HK-2 (cell line): ENCODE measurements around the gene TRIM40.
"Not testable (repeated sequence)": the region's sequence is repeated elsewhere in the genome, so short reads cannot be mapped to it uniquely, and the experiment has no call there.

ENCODE experiments used
- DNase-seq: peaks from one replicate; pipeline ENCODE4 v3.0.0-alpha.2; 2018; ENCODE audit not compliant: unreplicated experiment

TRIM40 gene

DNA sequence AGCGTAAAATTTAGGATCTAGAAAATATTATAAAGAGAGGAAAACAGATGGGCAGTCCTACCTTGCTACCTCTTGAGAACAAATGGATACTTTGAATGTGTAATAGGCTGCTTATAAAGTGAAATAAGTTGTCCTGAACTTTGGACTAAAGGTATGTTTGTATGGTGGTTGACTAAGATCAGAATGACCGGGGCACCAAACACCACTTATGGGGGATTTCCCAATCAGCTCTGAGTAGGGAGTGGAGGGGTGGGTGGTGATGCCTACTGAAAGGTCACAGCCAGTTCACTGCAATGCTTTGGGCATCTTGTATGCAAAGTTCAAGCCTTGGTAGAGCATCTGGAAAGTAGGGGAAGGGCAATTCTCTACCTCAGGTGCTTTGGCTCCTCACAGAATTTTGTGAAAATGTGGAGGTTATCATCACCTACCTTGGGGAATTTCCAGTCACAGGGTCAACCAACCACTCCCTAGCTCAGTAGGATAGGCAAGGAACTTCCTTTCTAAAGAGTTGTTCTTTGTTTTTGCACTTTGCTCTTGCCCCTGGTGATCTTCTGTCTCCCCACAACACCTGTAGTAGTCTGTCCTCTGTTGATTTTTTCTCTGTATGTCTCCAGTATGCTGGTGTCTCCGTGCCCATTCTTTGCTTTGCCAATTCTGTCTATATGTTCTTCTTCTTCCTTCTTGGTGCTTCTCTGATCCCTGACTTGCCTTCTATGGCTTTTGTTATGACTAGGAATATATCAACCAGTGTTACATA lies 22.8 kb upstream of the TRIM40 start, which contains the start of gene TRIM31:
TRIM31 (minus strand) TSS at position 88 of the 757 bp plus-strand sequence. CDS start 285 bp downstream, outside the sequence.
- no peak for DNase-seq

- no peak for DNase-seq
These were observed 22.1 kb upstream of the TRIM40 start for GRCh38 chr6:30113841-30114240.

DNA sequence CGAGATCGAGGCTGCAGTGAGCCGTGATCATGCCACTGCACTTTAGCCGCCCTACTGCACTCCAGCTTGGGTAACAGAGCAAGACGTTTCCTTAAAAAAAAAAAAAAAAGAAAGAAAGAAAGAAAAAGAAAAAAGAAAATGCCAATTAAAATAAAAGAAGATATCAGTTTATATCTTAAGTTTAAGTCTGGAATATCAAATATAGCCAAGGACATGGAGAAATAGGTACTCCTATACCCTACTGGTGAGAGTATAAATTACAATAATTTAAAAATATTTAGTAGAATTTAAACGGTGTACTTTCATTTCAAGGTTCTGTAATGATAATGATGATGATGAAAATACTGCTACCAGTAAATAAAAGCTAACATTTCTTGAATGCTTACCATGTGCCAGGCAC lies 19.2 kb upstream of the TRIM40 start:
- no peak for DNase-seq

- not testable (repeated sequence) for DNase-seq
These were observed 17.2 kb upstream of the TRIM40 start for GRCh38 chr6:30118691-30119090.

- no peak for DNase-seq
These were observed 14.2 kb upstream of the TRIM40 start for GRCh38 chr6:30121446-30122366.

GRCh38 chr6:30122515-30122914 lies 13.4 kb upstream of the TRIM40 start:
- DNase-seq: no peak

GRCh38 chr6:30127238-30128093 lies 8.5 kb upstream of the TRIM40 start:
- DNase-seq: no peak

DNA sequence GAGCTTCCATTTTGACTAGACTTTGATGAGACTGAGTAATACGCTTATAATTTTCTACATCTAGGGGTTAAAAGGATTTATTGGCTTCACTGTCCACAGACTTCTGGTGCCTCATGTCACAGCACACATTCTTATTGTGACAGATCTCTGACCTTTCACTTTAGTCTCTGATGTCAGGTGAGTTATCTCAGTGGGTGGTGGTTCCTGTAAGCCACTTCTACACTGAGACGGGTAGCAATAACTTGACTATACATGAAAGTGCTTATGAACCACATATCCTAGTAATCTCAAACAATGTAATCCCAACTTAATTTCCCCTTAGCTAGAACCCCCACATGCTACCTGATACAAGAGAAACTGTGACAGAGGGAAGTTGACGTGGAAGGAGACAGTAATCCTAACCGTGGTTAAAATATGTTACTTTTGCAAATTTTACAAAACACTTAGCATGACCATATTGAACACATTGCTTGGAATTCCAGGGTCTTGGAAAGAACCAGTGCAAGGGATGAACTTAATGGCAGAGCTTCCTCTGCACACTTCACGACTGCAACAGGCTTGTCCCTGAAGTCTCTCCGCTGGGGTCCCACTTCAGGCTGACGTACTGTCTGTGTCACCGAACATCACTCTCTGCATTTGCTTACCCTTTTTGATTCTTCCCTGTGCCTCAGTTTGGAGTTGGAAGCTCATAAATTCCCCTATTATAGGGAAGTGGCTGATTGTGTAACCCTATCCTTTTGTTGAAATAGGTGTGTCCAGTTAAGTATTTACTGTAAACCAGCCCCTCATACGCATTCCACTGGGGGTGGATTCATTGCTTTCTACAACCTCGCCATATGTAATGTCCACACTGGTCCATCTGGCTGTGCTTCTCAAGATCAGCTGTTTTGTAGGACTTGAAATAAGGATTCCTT lies 6.4 kb upstream of the TRIM40 start:
- no peak for DNase-seq

DNA sequence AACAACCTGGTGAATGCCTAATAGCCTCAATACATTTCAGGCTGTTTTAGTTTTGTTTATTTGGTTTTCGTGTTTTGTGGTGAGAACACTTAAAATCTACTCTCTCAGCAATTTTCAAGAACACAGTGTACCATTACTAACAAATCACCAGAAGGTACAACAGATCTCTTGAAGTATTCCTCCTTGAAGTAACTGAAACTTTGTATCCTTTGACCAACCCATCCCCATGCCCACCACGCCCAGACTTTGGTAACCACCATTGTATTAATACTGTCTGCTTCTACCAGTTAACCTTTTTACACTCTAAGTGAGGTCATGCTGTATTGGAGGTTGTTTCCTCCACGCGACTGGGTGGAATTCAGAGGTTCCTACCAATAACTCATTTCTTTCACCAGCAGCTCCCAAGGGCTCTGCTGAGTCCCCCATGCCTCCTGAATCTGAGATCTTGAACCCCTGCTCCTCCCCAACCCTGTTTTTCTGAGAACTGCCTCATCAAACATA lies 5.7 kb upstream of the TRIM40 start:
- no peak for DNase-seq

DNA sequence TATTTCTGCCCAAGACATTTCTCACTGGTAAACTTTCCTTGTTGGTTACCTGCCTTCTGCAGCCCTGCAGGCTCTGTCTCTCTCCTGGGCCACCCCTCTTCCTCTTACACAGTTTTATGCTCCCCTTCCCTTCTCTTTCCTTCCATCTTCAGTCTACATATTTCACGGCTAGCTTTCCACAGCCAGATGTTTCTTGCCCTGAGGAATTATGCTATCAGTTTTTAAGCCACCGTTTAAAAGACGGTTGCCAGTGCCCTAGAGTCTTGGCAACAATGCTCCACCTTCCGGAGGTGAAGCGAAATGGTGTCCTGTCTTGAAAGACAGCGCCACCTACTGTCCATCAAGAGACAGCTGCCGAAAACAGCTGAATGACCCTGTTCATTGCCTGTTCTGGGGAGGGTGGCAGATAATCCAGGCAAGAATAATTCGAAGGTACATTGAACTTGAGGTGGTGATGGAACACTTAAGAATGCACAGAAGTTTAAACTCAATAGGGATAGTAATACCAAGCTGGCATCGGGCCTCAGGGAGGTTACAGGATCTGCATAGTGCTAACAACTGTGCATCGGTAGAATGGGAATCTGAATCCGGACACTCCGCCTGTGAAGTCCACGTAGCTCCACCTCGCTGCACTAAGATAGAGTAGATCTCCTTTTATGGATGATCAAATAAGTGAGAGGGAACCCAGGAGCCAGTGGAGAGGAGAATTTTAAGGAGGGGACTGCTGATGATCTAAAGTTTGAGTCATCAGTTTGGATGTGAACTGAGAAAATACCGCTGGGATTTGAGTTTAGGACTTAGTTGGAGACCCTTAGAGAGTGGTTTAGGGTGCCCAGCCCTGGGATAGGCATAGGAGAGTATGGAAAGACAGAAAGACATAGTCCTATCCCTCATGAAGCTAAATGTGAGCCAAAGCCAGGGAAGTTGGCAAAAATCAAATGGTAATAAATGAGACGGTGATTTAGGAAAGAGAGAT lies 4.8 kb upstream of the TRIM40 start:
- DNase-seq: peak; percentile 52

GRCh38 chr6:30131947-30132497 lies 3.9 kb upstream of the TRIM40 start:
- DNase-seq: no peak

GRCh38 chr6:30135147-30135546 lies 793 bp upstream of the TRIM40 start:
- no peak for DNase-seq

GRCh38 chr6:30136570-30137286 lies 788 bp downstream of the TRIM40 start:
- no peak for DNase-seq

DNA sequence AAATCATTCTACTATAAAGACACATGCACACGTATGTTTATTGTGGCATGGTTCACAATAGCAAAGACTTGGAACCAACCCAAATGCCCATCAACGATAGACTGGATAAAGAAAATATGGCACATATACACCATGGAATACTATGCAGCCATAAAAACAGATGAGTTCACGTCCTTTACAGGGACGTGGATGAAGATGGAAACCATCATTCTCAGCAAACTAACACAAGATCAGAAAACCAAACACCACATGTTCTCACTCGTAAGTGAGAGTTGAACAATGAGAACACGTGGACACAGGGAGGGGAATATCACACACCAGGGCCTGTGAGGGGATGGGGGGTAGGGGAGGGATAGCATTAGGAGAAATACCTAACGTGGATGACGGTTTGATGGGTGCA lies 4.3 kb downstream of the TRIM40 start:
- DNase-seq: not testable (repeated sequence)

GRCh38 chr6:30142665-30143064 lies 6.7 kb downstream of the TRIM40 start:
- DNase-seq: no peak

- no peak for DNase-seq
These were observed 7.8 kb downstream of the TRIM40 start for GRCh38 chr6:30143780-30144179.

DNA sequence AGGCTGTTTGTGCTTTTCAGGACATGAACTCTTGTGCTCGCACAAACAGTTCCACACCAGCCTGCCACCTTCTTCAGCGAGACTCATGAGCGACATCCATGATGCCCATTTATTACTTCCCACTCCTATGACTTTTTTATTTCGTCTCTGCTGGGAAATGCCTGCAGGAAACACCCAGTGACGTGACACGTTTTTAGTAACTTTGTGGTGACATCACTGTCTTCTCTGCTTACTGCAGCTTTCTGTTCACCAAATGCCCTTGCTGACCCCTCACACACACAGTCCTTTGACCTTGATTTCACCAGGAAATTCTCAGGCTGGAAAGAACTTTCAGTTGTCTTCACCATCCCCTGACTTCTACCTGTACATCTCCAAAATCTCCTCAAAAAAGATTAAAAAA lies 8.9 kb downstream of the TRIM40 start:
- DNase-seq: no peak

DNA sequence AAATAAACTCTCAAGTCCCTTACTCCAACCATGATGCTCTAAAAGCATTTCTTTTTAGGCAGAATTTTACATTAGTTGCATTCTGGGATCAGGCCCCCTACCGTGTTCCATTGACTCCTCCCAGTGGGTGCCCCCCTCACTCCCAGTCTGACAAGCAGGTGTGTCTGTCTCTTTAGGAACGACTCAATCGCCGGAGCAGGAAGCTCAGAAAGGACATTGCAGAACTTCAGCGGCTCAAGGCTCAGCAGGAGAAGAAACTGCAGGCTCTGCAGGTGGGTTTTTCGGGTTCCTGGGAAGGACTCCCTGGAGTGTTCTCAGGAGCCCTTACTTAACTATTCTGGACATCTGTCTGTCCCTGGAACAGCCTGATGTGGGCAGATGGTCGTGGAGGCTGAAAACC lies 9.9 kb downstream of the TRIM40 start:
- DNase-seq: no peak
